ENCODE measurements around the gene DAG1.
"Not testable (repeated sequence)": the region's sequence is repeated elsewhere in the genome, so short reads cannot be mapped to it uniquely, and the experiment has no call there.

The DAG1 gene

DNA sequence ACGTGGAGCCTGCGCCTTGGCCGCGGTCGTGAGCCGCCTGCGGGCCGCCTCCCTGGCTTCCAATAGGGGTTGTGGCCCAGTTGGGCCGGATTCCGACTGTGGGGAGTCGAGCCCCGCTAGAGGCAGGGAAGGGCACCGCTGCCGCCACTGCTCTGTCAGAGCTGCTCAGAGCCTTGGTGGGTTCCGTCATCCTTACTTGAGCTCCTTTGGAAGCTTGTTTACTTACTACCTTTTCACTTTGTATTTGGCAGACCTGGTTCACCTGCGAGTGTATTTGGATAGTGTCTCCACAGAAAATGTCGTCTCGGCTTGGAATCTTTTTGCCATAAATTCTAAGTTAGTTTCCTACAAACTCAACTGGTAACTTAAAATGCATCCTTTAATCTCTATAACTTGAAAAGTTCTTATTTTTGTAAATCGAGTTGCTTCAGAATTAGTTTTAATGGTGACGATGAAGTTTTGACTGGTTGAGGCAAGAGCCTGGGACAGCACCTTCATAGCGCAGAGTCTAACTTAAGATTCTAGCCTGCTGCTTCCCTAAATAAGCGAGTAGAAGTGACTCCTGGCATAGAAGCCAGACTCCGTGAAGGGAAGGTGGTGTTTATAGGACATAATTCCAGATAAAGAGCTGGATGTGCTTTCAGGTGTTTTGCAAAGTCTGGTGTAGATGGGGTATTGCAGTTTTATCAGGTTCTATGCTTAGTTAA lies 800 bp downstream of the DAG1 start:
- no peak for DNase-seq (ENCODE audit: low read depth)

DNA sequence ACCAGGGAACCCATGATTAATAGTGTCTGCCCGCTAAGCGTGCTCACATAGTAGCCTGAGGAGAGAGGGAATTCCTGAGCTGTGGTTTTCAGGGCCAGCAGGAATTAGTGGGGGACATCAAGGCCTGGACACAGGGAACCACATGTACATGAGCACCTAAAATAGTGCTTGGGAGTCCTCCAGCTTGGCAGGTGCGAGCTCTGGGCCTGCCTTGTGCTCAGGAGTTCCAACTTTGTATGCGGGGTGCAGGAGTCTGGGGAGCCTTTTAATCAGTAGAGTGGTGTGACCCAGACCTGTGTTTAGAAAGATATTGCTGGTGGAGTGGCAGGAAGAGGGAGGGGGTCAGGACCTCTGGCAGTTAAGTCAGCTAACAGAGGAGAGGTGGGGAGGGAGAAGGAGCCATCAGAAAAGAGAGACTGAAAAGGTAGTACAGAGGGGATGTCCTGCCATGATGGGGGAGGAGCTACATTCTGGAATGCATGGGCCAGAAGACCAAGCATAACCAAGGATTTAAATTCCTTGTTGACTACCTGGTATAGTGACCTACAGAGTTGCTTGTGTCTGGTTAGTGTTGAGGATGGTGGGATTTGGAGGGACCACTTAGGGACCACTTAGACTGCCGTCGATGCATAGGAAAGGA lies 1.9 kb downstream of the DAG1 start:
- DNase-seq (ENCODE audit: low read depth), result no peak

DNA sequence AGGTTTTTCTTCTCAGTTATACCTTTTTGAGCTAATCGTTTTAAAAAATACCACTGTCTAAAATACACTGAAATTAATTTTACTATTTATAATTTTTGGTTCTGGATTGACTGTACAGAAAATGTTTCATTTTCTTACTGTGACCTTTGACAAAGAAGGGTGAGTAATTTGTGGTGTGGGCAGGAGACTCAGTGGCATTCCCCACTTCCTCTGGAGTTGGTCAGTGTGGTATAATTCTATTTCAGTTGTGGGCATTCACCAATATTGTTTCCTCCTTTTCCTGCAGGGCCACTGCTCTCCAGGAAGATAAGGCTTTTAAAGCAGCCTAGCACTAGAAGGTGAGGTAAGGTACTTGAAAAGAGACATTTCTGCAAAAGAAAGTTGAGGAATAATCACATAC lies 6.5 kb downstream of the DAG1 start:
- DNase-seq (ENCODE audit: low read depth), result no peak

DNA sequence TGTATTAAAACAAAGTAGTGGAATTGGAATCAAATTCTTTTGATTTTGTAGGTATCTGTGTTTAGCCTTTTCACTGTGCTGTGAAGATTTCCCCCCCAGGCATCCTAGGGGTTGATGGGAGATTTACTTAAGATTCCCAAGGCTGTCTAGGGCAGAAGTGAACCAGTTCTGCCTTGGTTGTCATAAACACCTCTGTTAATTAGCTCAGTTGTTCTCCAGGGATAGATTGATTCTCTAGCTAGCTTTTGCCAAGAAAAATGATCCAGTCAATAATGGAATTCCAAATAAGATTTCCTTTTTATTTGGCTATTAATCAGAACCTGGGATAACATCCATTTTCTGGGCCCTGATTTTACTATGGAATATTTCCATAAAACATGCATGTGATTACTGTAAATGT lies 12.7 kb downstream of the DAG1 start:
- no peak for DNase-seq (ENCODE audit: low read depth)

DNA sequence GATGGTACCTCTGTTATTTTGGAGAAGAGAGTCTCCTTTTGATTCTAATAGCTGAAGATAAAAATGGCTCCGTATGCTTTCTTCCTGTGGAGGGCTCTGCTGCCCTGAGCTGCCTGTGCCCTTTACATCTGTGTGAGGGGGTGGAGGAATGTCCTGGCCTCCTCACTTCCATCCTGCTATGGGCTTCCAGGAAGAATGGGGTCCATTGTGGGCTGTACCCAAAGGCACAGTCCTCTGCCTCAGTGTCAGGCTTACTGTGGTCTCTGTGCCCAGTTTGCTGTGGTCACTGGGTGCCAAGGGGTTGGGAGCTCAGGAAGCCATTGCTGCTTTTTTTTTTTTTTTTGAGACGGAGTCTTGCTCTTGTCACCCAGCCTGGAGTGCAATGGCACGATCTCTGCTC lies 14.4 kb downstream of the DAG1 start:
- no peak for DNase-seq (ENCODE audit: low read depth)

DNA sequence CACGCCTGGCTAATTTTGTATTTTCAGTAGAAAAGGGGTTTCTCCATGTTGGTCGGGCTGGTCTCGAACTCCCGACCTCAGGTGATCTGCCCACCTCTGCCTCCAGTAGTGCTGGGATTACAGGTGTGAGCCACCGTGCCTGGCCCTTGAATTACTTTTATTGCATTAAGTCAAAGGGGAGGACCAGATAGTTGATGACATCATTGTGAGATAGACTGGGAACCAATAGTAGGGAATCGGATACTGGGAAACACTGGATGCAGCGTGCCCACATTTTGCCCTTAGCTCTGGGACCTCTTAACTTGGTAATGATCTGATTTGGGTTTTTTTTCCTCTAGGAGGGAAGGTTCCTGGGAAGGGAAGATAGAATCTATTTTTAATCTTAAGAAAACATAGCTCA lies 19.2 kb downstream of the DAG1 start:
- no peak for DNase-seq (ENCODE audit: low read depth)

DNA sequence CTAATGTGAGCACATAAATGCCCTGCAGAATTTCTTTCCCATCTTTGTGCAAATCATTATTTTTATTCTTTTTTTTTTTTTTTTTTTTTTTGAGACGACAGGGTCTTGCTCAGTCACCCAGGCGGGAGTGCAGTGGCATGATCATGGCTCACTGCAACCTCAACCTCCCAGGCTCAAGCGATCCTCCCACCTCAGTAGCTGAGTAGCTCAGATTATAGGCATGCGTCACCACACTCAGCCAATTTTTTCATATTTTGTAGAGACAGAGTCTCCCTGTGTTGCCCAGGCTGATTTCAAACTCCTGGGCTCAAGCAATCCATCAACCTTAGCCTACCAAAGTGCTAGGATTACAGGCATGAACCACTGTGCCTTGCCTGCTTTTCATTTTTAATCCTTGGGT lies 22.9 kb downstream of the DAG1 start:
- DNase-seq (ENCODE audit: low read depth), result no peak

DNA sequence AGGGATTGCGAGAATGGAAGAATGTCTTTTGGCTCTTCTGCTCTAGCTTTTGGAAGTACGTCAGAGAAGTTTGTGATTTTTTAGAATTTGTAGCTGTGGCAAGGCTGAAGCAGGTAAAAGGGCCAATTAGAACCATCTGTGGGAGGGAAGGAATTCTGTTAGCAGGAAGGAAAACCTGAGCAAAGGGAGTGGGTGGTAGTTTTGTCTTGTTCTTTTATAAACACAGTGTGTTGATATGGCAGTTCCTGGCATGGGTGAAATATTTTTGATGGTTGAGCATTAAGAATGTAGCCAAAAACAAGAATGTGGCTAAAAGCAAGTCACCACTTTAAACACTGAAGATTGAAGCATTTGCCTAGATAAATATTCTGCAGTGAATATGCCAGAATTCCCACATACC lies 23.8 kb downstream of the DAG1 start:
- no peak for DNase-seq (ENCODE audit: low read depth)

DNA sequence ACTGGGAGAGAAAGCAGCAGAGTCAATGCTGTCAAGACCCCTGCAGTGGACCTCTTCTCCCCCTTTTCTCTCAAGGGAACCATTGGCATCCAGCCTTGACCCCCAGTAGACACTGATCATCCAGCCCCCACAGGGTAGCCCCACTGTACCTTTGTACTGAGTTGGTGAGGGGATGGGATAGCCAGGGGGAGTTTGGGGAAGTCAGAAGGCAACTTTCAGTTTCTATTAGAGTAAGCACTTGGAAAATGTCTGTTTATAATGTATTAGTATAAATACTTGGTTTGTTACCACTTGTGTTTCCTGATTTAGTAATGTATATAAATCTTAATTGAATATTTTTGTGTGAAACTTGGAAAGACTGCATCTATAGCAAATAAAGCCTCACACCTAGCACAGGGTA lies 25.0 kb downstream of the DAG1 start:
- DNase-seq (ENCODE audit: low read depth), result no peak

DNA sequence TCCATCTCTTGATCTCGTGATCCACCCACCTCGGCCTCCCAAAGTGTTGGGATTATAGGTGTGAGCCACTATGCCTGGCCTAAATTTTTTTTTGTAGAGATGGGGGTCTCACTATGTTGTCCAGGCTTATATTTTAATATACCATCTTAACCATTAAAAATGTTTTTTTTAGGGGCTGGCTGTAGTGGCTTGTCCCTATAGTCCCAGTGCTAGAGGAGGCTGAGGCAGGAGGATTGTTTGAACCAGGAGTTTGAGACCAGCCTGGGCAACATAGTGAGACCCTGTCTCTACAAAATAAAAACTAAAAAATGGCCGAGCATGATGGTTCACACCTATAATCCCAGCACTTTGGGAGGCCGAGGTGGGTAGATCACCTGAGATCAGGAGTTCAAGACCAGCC lies 26.8 kb downstream of the DAG1 start:
- DNase-seq (ENCODE audit: low read depth), result not testable (repeated sequence)

DNA sequence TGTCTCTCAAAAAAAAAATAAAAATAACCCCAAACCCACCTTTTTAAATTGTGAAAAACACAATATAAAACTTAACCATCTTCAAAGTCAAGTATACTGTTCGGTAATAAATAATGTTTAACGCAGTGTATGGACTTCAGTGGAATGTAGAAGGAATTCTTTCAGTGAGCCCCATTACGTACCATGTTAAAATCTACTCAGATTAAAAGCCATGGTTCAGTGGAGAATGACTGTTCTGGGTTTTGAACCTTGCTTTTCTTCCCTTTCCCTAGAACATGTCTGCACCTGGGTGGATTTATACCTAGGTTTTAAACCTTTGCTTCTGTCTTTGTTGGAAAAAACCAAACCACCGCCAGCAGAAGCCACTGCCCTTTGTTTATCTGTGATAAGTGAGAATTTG lies 27.5 kb downstream of the DAG1 start:
- no peak for DNase-seq (ENCODE audit: low read depth)

DNA sequence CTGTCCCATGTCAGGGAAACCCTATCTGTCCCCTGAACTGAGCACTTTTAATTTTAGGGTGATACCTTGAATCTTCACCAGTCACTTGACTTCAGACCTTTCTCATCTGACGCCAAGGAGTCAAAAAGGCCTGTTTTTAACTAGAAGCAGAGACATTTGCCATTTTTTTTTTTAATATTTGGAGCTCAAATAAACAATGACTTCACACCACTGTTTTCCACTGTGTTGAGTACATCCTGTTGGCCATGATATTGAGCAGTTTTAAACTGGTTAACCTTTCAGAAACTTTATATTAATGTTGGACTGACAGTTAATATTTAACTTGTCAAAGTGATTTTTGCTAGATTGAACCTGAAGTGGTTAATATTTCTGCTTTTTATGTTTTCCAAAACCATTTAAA lies 28.2 kb downstream of the DAG1 start:
- DNase-seq (ENCODE audit: low read depth), result no peak

DNA sequence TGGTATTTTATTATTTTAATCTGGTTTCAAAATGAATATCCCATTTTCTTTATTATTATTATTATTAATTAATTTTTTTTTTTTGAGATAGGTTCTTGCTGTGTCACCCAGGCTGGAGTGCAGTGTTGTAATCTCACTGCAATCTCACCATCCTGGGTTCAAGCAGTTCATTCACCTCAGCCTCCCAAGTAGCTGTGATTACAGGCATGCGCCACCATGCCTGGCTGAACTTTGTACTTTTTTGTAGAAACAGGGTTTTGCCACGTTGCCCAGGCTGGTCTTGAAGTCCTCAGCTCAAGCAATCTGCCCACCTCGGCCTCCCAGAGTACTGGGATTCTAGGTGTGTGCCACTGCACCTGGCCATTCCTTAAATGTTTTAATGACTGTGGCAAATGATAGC lies 28.6 kb downstream of the DAG1 start:
- no peak for DNase-seq (ENCODE audit: low read depth)

DNA sequence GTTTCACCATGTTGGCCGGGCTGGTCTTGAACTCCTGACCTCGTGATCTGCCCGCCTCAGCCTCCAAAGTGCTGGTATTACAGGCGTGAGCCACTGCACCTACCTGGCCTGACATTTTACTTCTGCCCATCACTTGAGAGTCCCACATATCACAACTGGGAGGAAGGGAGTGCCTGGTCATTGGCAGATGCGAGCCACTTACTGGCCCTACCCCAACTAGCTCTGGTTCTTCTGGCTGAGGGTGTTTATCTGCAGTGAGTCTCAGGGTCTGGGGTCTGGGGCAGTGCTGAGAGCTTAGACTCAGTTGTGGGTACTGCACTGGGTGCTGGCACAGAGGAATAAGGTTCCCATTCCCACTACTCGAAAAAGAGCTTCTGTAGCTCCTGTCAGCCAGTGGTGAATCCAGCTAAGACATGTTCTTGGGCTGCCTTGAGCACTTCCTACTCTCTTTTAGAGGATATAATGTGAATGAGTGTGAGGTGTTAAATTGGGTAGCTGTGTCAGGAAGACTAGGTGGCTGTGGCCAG lies 30.2 kb downstream of the DAG1 start:
- no peak for DNase-seq (ENCODE audit: low read depth)

DNA sequence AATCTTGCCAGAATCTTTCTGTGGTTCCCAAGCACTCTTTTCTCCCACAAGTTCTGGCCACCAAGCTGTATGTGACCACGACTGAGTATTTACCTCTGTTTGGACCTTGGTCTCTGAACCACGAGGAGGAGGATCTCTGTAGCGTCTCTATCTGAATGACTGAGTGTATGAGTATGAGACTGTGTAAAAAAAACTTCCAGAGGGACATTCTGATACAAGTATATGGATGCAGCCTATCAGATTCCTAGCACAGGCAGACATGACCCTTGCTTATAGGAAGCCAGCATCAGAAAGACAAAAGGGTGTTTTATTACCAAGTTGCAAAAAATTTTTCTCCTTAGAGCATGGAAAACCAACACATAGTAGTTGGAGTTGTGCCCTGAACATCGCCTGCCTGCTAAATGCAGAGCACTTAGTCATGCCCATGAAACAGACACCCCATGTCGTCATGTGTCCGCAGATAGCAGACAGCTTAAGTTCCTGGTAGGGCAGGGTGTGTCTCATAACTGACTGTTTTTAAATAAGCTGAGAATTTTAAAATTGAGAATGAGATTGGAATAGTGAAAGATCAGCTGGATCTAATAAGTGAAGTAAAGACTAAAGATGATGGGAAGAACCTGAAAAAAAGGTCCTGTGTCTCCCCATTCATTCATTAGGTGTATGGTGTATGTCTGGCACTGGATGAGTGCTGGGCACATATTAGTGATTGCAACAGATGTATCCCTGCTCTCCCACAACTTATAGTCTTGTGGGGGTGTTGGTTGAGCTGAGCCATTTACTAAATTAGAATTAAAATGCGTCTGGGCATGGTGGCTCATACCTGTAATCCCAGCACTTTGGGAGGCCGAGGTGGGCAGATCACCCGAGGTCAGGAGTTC lies 30.9 kb downstream of the DAG1 start:
- DNase-seq (ENCODE audit: low read depth), result peak; percentile 18

DNA sequence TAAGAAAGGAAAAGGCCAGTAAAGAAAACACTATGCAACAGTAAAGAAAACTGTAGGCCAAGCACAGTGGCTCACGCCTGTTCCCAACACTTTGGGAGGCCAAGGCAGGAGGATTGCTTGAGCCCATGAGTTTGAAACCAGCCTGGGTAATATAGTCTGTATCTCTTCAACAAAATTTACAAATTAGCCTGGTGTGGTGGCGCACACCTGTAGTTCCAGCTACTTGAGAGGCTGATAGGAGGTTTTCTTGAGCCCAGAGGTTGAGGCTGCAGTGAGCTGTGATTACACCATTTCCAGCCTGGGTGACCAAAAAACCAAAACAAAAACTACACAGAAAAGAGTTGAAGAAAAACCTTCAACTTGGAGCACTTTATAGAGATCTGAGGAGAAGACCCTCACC lies 31.8 kb downstream of the DAG1 start:
- no peak for DNase-seq (ENCODE audit: low read depth)

DNA sequence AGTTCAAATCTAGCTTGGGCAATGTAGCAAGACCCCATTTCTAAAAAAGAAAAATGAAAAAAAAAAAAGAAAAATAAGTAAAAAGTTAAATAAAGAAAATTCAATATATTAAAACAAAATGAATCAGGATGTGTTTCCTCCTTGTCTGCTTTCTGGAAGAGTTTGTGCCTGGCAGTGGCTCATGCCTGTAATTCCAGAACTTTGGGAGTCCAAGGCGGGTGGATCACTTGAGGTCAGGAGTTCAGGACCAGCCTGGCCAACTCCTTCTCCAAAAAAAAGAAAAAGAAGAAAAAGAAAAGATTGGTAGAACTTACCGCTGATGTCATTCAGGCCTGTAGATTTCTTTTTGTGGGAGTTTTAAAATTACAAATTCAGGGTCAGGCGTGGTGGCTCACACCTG lies 36.8 kb downstream of the DAG1 start:
- no peak for DNase-seq (ENCODE audit: low read depth)

DNA sequence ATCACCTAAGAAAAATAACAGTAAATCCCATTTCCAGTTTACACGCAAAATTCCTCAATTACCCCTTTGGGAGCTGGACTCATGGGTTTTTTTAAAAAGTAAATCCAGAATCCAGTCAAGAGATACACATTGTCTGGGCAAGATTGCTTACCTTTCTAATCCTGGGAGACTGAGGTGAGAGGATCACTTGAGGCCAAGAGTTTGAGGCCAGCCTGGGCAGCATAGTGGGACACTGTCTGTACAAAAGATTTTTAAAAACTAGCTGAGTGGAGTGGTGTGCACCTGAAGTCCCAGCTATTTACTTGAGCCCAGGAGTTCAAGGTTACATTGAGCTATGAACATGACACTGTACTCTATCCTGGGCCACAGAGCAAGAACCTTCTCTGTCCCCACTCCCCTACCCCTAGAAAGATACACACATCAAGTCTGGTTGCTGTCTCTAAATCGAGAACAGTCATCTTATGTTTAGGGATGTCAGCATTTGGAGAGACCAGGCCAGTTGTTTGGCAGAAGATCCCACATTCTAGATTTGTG lies 39.0 kb downstream of the DAG1 start:
- DNase-seq (ENCODE audit: low read depth), result no peak

DNA sequence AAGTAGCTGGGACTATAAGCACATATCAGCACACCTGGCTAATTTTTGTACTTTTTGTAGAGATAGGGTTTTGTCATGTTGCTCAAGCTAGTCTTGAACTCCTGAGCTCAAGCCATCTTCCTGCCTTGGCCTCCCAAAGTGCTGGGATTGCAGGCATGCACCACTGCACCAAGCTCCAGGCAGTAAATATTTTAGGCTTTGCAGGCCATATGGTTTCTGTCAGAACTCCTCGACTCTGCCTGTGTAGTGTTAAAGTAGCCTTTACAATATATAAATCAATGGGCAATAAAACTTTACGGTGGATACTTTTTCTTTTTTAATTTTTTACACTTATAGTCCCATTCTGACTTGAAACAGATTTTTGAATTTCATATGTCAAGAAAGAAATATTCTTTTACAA lies 41.6 kb downstream of the DAG1 start:
- DNase-seq (ENCODE audit: low read depth), result no peak

DNA sequence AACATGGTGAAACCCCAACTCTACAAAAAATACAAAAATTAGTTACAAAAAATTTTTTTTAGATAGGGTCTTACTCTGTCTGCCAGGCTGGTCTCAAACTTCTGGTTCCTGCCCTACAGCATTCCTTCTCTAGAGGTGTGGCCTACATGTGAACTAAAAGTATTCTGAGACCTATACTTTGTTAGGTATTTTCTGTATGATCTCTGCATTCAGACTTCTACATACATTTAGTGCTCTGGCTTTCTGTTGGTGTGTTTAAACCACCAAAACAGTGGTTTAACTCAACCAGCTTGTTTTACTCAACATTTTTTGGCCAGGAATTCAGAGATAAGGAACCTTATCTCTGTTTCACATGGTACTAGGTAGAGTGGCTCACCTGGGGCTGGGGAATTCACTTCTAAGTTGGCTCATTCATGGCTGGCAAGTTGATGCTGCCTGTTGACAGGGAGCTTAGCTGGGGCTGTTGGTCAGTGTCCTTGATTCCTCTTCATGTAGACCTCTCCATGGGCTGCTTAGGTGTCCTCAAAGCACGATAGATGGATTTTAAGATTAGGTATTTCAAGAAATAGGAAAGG lies 42.8 kb downstream of the DAG1 start:
- no peak for DNase-seq (ENCODE audit: low read depth)

DNA sequence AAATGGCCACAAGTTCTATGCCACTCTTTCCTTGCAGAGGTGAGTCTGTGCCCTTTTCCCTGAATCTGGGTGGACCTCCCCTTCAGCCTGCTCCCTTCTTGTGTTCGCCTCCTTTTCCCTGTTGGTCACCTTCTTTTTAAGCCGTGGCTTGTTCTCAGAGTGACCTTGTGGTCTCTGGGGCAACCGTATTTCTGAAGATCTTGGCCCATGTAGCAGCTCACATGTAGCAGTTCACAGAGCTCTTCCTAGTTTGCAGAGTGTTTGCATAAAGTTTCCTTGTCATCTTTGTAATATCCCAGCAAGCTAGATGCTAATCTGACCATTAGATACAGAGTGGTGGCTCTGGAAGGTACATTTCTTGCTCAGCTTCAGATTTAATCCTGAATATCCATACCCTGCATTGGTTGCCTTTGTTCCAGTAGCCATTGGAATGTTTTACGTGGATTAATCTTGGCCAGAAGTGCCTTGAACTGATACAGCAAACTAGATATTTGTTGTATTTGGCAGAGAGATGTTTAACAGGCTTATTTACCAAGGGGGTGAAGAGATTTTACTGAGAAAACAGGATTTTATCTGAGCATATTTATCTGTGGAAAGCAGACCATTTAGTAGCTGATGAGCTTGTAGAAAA lies 43.5 kb downstream of the DAG1 start:
- DNase-seq (ENCODE audit: low read depth), result no peak

DNA sequence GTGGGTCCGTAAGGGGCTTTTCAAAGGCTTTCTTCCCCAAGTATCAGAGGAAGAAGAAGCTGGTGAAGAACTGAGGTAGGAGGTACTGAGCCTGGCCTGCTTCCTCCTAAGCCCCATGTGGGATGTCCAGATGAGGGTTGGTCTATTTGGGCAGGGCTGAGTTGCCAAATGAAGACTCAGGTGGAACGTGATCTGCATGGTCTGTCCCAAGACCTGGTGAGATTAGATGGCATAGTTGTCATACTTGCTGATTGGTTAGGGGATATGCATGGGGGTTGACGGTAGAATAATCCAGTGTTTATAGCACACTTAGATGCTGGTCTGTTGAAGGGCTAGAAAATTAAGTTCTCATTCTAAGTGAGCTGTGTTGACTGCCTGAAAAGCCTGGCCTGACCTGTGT lies 47.9 kb downstream of the DAG1 start:
- no peak for DNase-seq (ENCODE audit: low read depth)

Measured in CMK (cell line).